ENCODE measurements around the gene GAB4.

GRCh38 chr22:16968218-16968595 is 39.8 kb downstream of the GAB4 start:
- TF ChIP-seq EZH2phosphoT487 (IDR thresholded peaks at IDR 0.05; ENCODE audit: borderline replicate concordance, low read length) (no peak), CTCF (IDR thresholded peaks at IDR 0.05; ENCODE audit: low read depth, low read length, poor library complexity, severe bottlenecking) (no peak)

Measured in DOHH2 (cell line).